AG04449 (cell line): ENCODE data around the gene FN3K.

Source experiments
- CTCF ChIA-PET: fragments of 350-600 bp; formaldehyde crosslinking; extraction: SDS; loops from one replicate; lab custom pipeline; 2021; ENCODE audit warnings: antibody characterized with exemption; lab: Yijun Ruan, JAX
- POLR2A ChIA-PET: fragments of 400-600, 350-600 bp; formaldehyde crosslinking; extraction: SDS; loops from one replicate; lab custom pipeline; 2020; ENCODE audit warnings: antibody characterized with exemption, inconsistent platforms; lab: Yijun Ruan, JAX
- DNase-seq: peaks from one replicate; pipeline ENCODE4 v3.0.0-alpha.2; 2010; ENCODE audit warnings: low read depth, low spot score
- H3K4me3 ChIP-seq: 2 replicates; pipeline ENCODE4 v1.5.1; 2011; ENCODE audit warnings: low read depth, mild to moderate bottlenecking, control low read depth, low read length
- CTCF ChIP-seq: IDR thresholded peaks from one replicate; pipeline ENCODE4 v1.5.1; 2011; ENCODE audit warnings: mild to moderate bottlenecking, moderate library complexity, low read length, control low read depth, inconsistent platforms; ENCODE audit not compliant: insufficient read depth; ENCODE audit errors: missing control alignments

Gene FN3K

DNA sequence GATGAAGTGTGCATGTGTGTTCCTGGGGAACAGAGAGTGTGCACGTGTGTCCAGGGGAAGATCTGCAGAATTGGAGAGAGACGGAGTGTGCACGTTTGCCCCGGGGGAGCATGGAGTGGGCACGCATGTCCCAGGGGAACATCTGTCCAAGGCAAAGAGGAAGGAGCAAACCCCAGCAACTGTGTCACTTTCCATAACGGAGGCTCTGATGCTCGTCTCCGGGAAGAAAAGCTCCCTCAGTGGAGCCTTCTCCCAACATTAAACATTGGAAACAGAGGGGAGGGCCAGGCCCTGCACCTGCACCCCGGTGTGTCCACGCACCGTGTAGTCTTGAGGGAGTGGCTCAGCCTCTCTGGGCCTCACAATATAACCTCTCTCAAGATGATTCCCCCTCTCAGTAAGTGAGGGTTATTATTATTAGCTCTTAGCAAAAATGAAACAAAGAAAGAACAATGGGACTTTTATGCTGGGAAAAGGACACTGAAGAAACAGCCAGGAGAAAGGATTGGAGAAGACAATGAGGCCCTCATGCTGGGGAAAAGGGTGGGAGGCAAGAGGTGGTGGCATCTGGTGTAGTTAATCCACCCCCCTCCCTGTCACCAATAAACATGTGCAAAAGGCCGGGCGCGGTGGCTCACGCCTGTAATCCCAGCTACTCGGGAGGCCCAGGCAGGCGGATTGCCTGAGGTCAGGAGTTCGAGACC, 44.5 kb upstream of the FN3K start:
- DNase-seq = no peak
- POLR2A ChIA-PET = no interaction called here
- CTCF ChIA-PET = interaction anchor here (1.5 kb wide), 1 partner anchor 11 kb away, joined by 4 read pairs; no protein-coding TSS in a partner anchor
- no peak overlapping the region for H3K4me3 ChIP-seq
- TF ChIP-seq CTCF = no peak

DNA sequence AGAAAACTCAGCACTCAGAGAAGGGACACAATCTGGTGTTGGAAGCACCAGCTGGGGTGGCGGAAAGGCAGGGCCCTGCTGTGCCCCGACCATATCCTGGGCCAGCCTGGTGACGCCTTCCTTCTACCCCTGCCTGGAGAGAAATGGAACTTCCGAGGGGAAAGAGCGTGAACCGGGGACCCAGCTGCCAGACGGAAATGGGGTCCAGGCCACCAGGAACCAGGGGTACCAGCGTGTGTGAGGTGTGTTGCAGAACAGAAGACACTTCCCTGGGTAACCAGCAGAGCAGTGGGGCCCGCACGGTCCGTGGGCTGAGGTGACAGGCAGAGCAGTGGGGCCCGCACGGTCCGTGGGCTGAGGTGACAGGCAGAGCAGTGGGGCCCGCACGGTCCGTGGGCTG, 43.7 kb upstream of the FN3K start:
- TF ChIP-seq CTCF = no peak
- H3K4me3 ChIP-seq = no peak overlapping the region
- CTCF ChIA-PET = interaction anchor here (1.5 kb wide), 1 partner anchor 11 kb away, joined by 4 read pairs; no protein-coding TSS in a partner anchor
- no peak for DNase-seq
- POLR2A ChIA-PET = no interaction called here

GRCh38 chr17:82692268-82692667, 43.1 kb upstream of the FN3K start:
- POLR2A ChIA-PET = no interaction called here
- DNase-seq = no peak
- CTCF ChIA-PET = no interaction called here
- no peak overlapping the region for H3K4me3 ChIP-seq
- no peak for TF ChIP-seq CTCF

DNA sequence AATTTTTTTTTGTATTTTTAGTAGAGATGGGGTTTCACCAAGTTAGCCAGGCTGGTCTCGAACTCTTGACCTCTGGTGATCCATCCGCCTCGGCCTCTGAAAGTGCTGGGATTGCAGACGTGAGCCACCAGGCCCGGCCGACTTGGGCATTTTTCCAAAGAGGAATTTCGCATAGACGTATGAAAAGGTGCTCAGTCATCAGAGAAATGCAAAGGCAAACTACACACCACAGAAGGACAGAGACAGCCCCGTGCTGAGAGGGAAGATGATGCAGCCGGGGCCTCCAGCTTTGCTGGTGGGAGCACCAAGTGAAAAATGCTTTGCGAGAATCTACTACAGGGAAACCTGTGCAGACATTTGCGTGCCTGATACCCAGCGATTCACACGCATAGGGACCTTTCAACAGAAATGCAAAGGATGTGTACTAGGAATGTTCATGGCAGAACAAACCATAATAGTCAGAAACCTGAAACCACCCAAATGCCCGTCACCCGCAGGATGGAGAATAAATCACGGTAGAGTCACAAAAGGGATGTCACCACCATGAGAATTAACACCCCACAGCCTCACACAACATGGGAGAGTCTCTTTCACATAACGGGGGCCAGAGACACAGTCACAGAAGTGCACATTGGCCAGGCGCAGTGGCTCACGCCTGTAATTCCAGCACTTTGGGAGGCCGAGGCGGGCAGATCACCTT, 42.1 kb upstream of the FN3K start:
- POLR2A ChIA-PET = no interaction called here
- DNase-seq = no peak
- no peak for TF ChIP-seq CTCF
- no peak overlapping the region for H3K4me3 ChIP-seq
- CTCF ChIA-PET = no interaction called here

DNA sequence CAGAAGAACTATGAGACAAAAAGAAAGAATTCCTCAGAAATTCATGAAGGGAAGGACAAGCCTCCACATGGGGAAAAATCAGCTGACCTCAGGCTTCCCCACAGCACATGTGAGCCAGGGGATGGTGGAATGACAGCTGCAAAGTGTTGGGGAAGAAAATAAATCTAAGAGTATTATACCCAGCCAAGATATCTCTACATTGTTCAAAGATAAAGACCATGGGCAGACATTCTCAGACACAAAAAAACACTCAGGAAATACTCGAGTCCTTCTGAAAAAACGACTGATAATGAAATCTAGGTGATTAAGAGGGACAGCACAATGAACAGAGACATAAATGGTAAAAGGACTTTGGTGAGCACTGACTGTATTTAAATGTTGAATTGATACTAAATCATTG, 40.8 kb upstream of the FN3K start:
- no peak for DNase-seq
- no peak for TF ChIP-seq CTCF
- CTCF ChIA-PET = interaction anchor here (0.9 kb wide), 1 partner anchor 9 kb away, joined by 3 read pairs; no protein-coding TSS in a partner anchor
- POLR2A ChIA-PET = no interaction called here
- no peak overlapping the region for H3K4me3 ChIP-seq

DNA sequence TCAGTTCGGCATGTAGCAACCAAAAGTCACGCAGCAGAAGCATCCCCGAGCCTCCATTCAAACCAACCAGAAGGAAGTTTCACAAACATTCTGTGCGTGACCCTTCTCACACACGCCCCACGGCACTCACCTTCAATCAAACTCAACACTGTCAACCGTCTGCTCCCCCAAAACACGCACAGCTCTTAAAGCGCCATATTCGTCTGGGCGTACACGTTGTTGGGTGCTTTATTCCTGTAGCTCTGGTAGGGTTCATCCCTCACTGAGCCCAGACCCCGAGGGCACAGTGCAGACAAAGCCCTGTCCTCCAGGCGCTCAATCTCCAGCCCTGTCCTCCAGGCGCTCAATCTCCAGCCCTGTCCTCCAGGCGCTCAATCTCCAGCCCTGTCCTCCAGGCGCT, 39.2 kb upstream of the FN3K start:
- CTCF ChIA-PET = no interaction called here
- POLR2A ChIA-PET = no interaction called here
- TF ChIP-seq CTCF = no peak

More for the DNA sequence above, 39.2 kb upstream of the FN3K start:
- no peak overlapping the region for H3K4me3 ChIP-seq
- DNase-seq = no peak
